ENCODE results near the gene OR5M11. TPM values are rescaled to one million over a fixed set of nuclear protein-coding genes. Genes with fewer than 3 reads are reported as not detected.

Gene OR5M11
- total RNA-seq, 1 experiment from 2014 or later, result not detected

- BruUV-seq (replicated peaks), result no TSS peak
- ATAC-seq, result no peak
- ChIA-PET CTCF (no interaction called here), RAD21 (ENCODE audit: low non-redundant PET in 1 of 2, low total read pairs in 2 of 2, uncharacterized antibody in 2 of 2, unreplicated experiment in 2 of 2) (no interaction called here), POLR2A (no interaction called here)
- H4K20me1 ChIP-seq (ENCODE audit: insufficient read depth), result no peaks in the 10 kb centered on the region
- H3K4me1 ChIP-seq (ENCODE audit: control insufficient read depth in 1 of 2, insufficient read depth in 2 of 2, low read length in 2 of 2), result no peaks in the 10 kb centered on the region
- no peaks in the 10 kb centered on the region for H3K36me3 ChIP-seq (ENCODE audit: control insufficient read depth in 1 of 2, insufficient read depth in 2 of 2, low read length in 2 of 2)
- TF ChIP-seq CEBPB (IDR thresholded peaks at IDR 0.05; ENCODE audit: low read depth), result no peak
- no peak for TF ChIP-seq REST (IDR thresholded peaks at IDR 0.05; ENCODE audit: low read depth)
- no peak for TF ChIP-seq JUND (IDR thresholded peaks at IDR 0.05)
- TF ChIP-seq, protein P1, sequence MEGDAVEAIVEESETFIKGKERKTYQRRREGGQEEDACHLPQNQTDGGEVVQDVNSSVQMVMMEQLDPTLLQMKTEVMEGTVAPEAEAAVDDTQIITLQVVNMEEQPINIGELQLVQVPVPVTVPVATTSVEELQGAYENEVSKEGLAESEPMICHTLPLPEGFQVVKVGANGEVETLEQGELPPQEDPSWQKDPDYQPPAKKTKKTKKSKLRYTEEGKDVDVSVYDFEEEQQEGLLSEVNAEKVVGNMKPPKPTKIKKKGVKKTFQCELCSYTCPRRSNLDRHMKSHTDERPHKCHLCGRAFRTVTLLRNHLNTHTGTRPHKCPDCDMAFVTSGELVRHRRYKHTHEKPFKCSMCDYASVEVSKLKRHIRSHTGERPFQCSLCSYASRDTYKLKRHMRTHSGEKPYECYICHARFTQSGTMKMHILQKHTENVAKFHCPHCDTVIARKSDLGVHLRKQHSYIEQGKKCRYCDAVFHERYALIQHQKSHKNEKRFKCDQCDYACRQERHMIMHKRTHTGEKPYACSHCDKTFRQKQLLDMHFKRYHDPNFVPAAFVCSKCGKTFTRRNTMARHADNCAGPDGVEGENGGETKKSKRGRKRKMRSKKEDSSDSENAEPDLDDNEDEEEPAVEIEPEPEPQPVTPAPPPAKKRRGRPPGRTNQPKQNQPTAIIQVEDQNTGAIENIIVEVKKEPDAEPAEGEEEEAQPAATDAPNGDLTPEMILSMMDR (IDR thresholded peaks at IDR 0.05 in 2 of 3, conservative IDR thresholded peaks at IDR 0.05 in 1 of 3; ENCODE audit: borderline replicate concordance in 1 of 3, insufficient read depth in 1 of 3, low read depth in 2 of 3, low read length in 2 of 3), result no peak
- TF ChIP-seq ELF1 (IDR thresholded peaks at IDR 0.05; ENCODE audit: borderline replicate concordance, low read depth), result no peak
- intact Hi-C loops (cut with micrococcal nuclease), result no loop called here
- no peak overlapping the region for H2AFZ ChIP-seq (ENCODE audit: low read depth, low read length, poor library complexity, severe bottlenecking)
- no peak overlapping the region for H3K4me2 ChIP-seq (ENCODE audit: low read length)
- no peak overlapping the region for H3K4me3 ChIP-seq (replicated peaks in 1 of 2; ENCODE audit: low read depth in 1 of 2, low read length in 2 of 2)
- no peaks in the 10 kb centered on the region for H3K27me3 ChIP-seq (ENCODE audit: insufficient read depth, low read length)
- peaks cover 5 to 7% of the 10 kb centered on the region in 2 experiments; a peak in 2 of 4 replicates for H3K9me3 ChIP-seq (ENCODE audit: control insufficient read depth in 1 of 2, insufficient read depth in 1 of 2, low read depth in 1 of 2, low read length in 2 of 2)
- H3K9me2 ChIP-seq (ENCODE audit: insufficient read depth), result no peaks in the 10 kb centered on the region
- no peak overlapping the region for H3K9ac ChIP-seq (ENCODE audit: low read length)
- DNase-seq (ENCODE audit: low read depth, low spot score), result no peak
- no peaks in the 10 kb centered on the region for H3K79me2 ChIP-seq (ENCODE audit: insufficient read depth, low read length)
- no peak overlapping the region for H3K27ac ChIP-seq (ENCODE audit: low read depth, low read length)
Observed at GRCh38 chr11:56509439-56509838, 33.6 kb downstream of the OR5M11 start.

Data from HCT116 (cell line).